HPDE6-E6E7 (cell line): ENCODE results near the gene SUCLA2.

Source experiments
- DNase-seq: peaks from one replicate; pipeline ENCODE4 v3.0.0; 2011; ENCODE audit warnings: missing footprints; ENCODE audit errors: extremely low spot score

The SUCLA2 gene

GRCh38 chr13:47901441-47901840 lies 99.6 kb downstream of the SUCLA2 start:
- no peak for DNase-seq

- no peak for DNase-seq
Observed at GRCh38 chr13:47898080-47898479, 103.0 kb downstream of the SUCLA2 start.

GRCh38 chr13:47897411-47898050 lies 103.5 kb downstream of the SUCLA2 start:
- DNase-seq: no peak

- DNase-seq: no peak
Observed at GRCh38 chr13:47896546-47896945, 104.5 kb downstream of the SUCLA2 start.

- DNase-seq: no peak
Observed at GRCh38 chr13:47896111-47896510, 105.0 kb downstream of the SUCLA2 start.

- no peak for DNase-seq
Observed at GRCh38 chr13:47893527-47893926, 107.5 kb downstream of the SUCLA2 start.
